ENCODE measurements around the gene TMTC1. TPM values are rescaled to one million over a fixed set of nuclear protein-coding genes. Genes with fewer than 3 reads are reported as not detected.

The TMTC1 gene
- total RNA-seq, 6 experiments from 2014 or later, result not detected

GRCh38 chr12:29499235-29499634 lies 284.5 kb downstream of the TMTC1 start:
- DNase-seq, result no peak
- Mint-ChIP-seq H3K9me3 (no peaks in the 10 kb centered on the region), H3K36me3 (ENCODE audit: low read depth) (no peaks in the 10 kb centered on the region), H3K4me1 (ENCODE audit: low read depth) (no peaks in the 10 kb centered on the region), H3K27ac (no peak overlapping the region), H3K27me3 (ENCODE audit: insufficient read depth) (no peaks in the 10 kb centered on the region; the same call in none of the 2 replicates), H3K4me3 (no peak overlapping the region)
- no peak for TF ChIP-seq CTCF (IDR thresholded peaks at IDR 0.05)

GRCh38 chr12:29497588-29497987 lies 286.2 kb downstream of the TMTC1 start, which contains the start of gene OVCH1:
Gene OVCH1, minus strand, starts transcription at chr12:29497686. Its CDS starts 0 bp downstream, at chr12:29497686.
- no peaks in the 10 kb centered on the region for H3K4me1 Mint-ChIP-seq (ENCODE audit: low read depth)
- no peaks in the 10 kb centered on the region for H3K36me3 Mint-ChIP-seq (ENCODE audit: low read depth)
- no peak for DNase-seq
- H3K27me3 Mint-ChIP-seq (ENCODE audit: insufficient read depth), result peaks cover under 1% of the 10 kb centered on the region
- no peak within 1 kb of the TSS for H3K27ac Mint-ChIP-seq
- TF ChIP-seq CTCF (IDR thresholded peaks at IDR 0.05), result no peak
- no peak within 1 kb of the TSS for H3K4me3 Mint-ChIP-seq
- no peaks in the 10 kb centered on the region for H3K9me3 Mint-ChIP-seq

- no peak for TF ChIP-seq CTCF (IDR thresholded peaks at IDR 0.05)
- Mint-ChIP-seq H3K36me3 (ENCODE audit: low read depth) (no peaks in the 10 kb centered on the region), H3K4me3 (no peak overlapping the region), H3K27me3 (ENCODE audit: insufficient read depth) (peaks cover 1% of the 10 kb centered on the region), H3K27ac (no peak overlapping the region), H3K9me3 (peaks cover 3% of the 10 kb centered on the region; the same call in 1 of the 2 replicates), H3K4me1 (ENCODE audit: low read depth) (no peaks in the 10 kb centered on the region)
- no peak for DNase-seq
Measured at GRCh38 chr12:29492891-29493290, 290.9 kb downstream of the TMTC1 start.

- no peaks in the 10 kb centered on the region for H3K36me3 Mint-ChIP-seq (ENCODE audit: low read depth)
- no peak for DNase-seq
- no peaks in the 10 kb centered on the region for H3K27me3 Mint-ChIP-seq (ENCODE audit: insufficient read depth)
- no peak for TF ChIP-seq CTCF (IDR thresholded peaks at IDR 0.05)
- H3K4me1 Mint-ChIP-seq (ENCODE audit: low read depth), result no peaks in the 10 kb centered on the region
- H3K4me3 Mint-ChIP-seq, result no peak overlapping the region
- H3K9me3 Mint-ChIP-seq, result peaks cover 3% of the 10 kb centered on the region
- no peak overlapping the region for H3K27ac Mint-ChIP-seq
Measured at GRCh38 chr12:29486972-29487371, 296.8 kb downstream of the TMTC1 start.

GRCh38 chr12:29463198-29463597 lies 320.5 kb downstream of the TMTC1 start:
- DNase-seq, result no peak
- no peak overlapping the region for H3K27ac Mint-ChIP-seq
- H3K9me3 Mint-ChIP-seq, result peaks cover 27% of the 10 kb centered on the region
- H3K27me3 Mint-ChIP-seq (ENCODE audit: insufficient read depth), result no peaks in the 10 kb centered on the region
- no peaks in the 10 kb centered on the region; the same call in 1 of the 2 replicates for H3K36me3 Mint-ChIP-seq (ENCODE audit: low read depth)
- H3K4me1 Mint-ChIP-seq (ENCODE audit: low read depth), result no peaks in the 10 kb centered on the region
- H3K4me3 Mint-ChIP-seq, result no peak overlapping the region
- TF ChIP-seq CTCF (IDR thresholded peaks at IDR 0.05), result no peak

GRCh38 chr12:29460082-29460481 lies 323.7 kb downstream of the TMTC1 start:
- Mint-ChIP-seq H3K9me3 (peaks cover 25% of the 10 kb centered on the region), H3K4me1 (ENCODE audit: low read depth) (no peaks in the 10 kb centered on the region), H3K4me3 (no peak overlapping the region), H3K27ac (no peak overlapping the region), H3K36me3 (ENCODE audit: low read depth) (no peaks in the 10 kb centered on the region; the same call in 1 of the 2 replicates), H3K27me3 (ENCODE audit: insufficient read depth) (no peaks in the 10 kb centered on the region)
- DNase-seq, result no peak
- no peak for TF ChIP-seq CTCF (IDR thresholded peaks at IDR 0.05)

All from HFFc6 (cell line).